AG04450 (cell line): ENCODE measurements around the gene CAPN9. TPM values are rescaled to one million over a fixed set of nuclear protein-coding genes. Genes with fewer than 3 reads are reported as not detected.

ENCODE experiments used
- CTCF ChIA-PET: fragments of 300-600, 350-600 bp; formaldehyde crosslinking; extraction: SDS; loops from one replicate; lab custom pipeline; 2022; ENCODE audit warnings: antibody characterized with exemption, inconsistent platforms; lab: Charles Lee
- POLR2A ChIA-PET: fragments of 350-600 bp; formaldehyde crosslinking; extraction: SDS; loops from one replicate; lab custom pipeline; 2021; ENCODE audit warnings: antibody characterized with exemption, inconsistent platforms; lab: Yijun Ruan, JAX
- DNase-seq: peaks from one replicate; pipeline ENCODE4 v3.0.0-alpha.2; 2011; ENCODE audit warnings: low read depth, low spot score
- H3K27ac ChIP-seq: one replicate; pipeline ENCODE4 v1.5.1; 2012; ENCODE audit warnings: low read depth, low read length, control low read depth
- H3K27me3 ChIP-seq: one replicate; pipeline ENCODE4 v1.6.0; 2012; ENCODE audit warnings: low read length; ENCODE audit not compliant: control insufficient read depth, insufficient read depth
- H3K4me3 ChIP-seq: 2 replicates; pipeline ENCODE4 v1.5.1; 2011; ENCODE audit warnings: mild to moderate bottlenecking, low read depth, low read length, control low read depth
- H3K9me3 ChIP-seq: 2 replicates; pipeline ENCODE4 v1.5.1; 2012; ENCODE audit warnings: low read length; ENCODE audit not compliant: control insufficient read depth, insufficient read depth
- CTCF ChIP-seq: IDR thresholded peaks from 2 replicates; pipeline ENCODE4 v1.5.1; 2011; ENCODE audit warnings: low read depth, low read length, control low read depth, inconsistent platforms
- polyA plus RNA-seq: library from polyadenylated mRNA; depleted of rRNA; stranded (reverse); fragments of >200 nt; gene quantifications from 2 replicates; pipeline ENCODE4 v1.2.3, GENCODE V29; 2011; rRNA removed
- small RNA-seq: library from RNA; depleted of rRNA; stranded (forward); fragments of <200 nt; gene quantifications from one replicate; pipeline ENCODE3, GENCODE V24; 2012; ENCODE audit warnings: low read depth; ENCODE audit not compliant: insufficient read length

Gene CAPN9
- polyA plus RNA-seq, 1 experiment, result 0.24 TPM

GRCh38 chr1:230849451-230850224 is 102.5 kb downstream of the CAPN9 start:
- Histone ChIP-seq H3K9me3 (peaks cover 7% of the 10 kb centered on the region), H3K27ac (peak overlapping the region; percentile 73), H3K27me3 (no peaks in the 10 kb centered on the region), H3K4me3 (0 out of 2 replicates have a peak overlapping the region, but pooled peaks have one; percentile 10)
- CTCF ChIA-PET, result interaction anchor here (0.5 kb wide), 1 partner anchor 295 kb away, joined by 3 read pairs; no protein-coding TSS in a partner anchor
- peak; percentile 80 for DNase-seq
- TF ChIP-seq CTCF, result no peak
- POLR2A ChIA-PET, result interaction anchor here (1.1 kb wide), 1 partner anchor 18 kb away, joined by 3 read pairs; no protein-coding TSS in a partner anchor

- POLR2A ChIA-PET, result no interaction called here
- H3K27me3 ChIP-seq, result no peaks in the 10 kb centered on the region
- H3K27ac ChIP-seq, result peak overlapping the region; percentile 65
- CTCF ChIA-PET, result no interaction called here
- no peak overlapping the region for H3K4me3 ChIP-seq
- TF ChIP-seq CTCF, result no peak
- DNase-seq, result no peak
- H3K9me3 ChIP-seq, result peaks cover 7% of the 10 kb centered on the region
These were observed 103.4 kb downstream of the CAPN9 start for GRCh38 chr1:230850547-230850946.

GRCh38 chr1:230851291-230851691 is 104.1 kb downstream of the CAPN9 start:
- peaks cover 7% of the 10 kb centered on the region for H3K9me3 ChIP-seq
- CTCF ChIA-PET, result no interaction called here
- no peak for TF ChIP-seq CTCF
- peak overlapping the region; percentile 11 for H3K27ac ChIP-seq
- no peak overlapping the region for H3K4me3 ChIP-seq
- POLR2A ChIA-PET, result no interaction called here
- H3K27me3 ChIP-seq, result no peaks in the 10 kb centered on the region
- DNase-seq, result no peak

Small RNA genes within 50 kb of the gene (small RNA-seq; reads per million reads assigned to genes)
- not detected for gene RNA5SP79

Other genes with a start within 250 kb of the CAPN9 start
- 16.7 and 21.5 TPM in 2 replicates for gene COG2, start 104.9 kb upstream of the CAPN9 start, polyA plus RNA-seq
- 6.2 and 8.4 TPM in 2 replicates for gene AGT, start 33.3 kb upstream of the CAPN9 start, polyA plus RNA-seq
- 52.7 and 54.4 TPM in 2 replicates for gene C1orf198, start 121.1 kb downstream of the CAPN9 start, polyA plus RNA-seq
- gene TTC13, start 231.5 kb downstream of the CAPN9 start, polyA plus RNA-seq, result 8.1 and 10.6 TPM in 2 replicates
- gene ARV1, start 231.7 kb downstream of the CAPN9 start, polyA plus RNA-seq, result 26.5 and 37.2 TPM in 2 replicates